ENCODE measurements around the gene DCP1B. TPM values are rescaled to one million over a fixed set of nuclear protein-coding genes. Genes with fewer than 3 reads are reported as not detected.

DCP1B gene
- total RNA-seq, 2 donors from 2014 or later: 9.6 to 10.8 TPM

- no peak overlapping the region for H3K9ac ChIP-seq (ENCODE audit: low read depth in 2 of 2, low read length in 2 of 2)
- no peaks in the 10 kb centered on the region for H3K27me3 ChIP-seq
- H3K36me3 ChIP-seq: no peaks in the 10 kb centered on the region
- no peak for DNase-seq
- no peaks in the 10 kb centered on the region for H3K4me1 ChIP-seq
- no peak overlapping the region for H3K27ac ChIP-seq
- H3K9me3 ChIP-seq: no peaks in the 10 kb centered on the region
- intact Hi-C loops (cut with DNase I): no loop called here
- H3K4me3 ChIP-seq: no peak overlapping the region
- no peak for TF ChIP-seq CTCF (IDR thresholded peaks at IDR 0.05)
Measured at GRCh38 chr12:1904875-1905274, 99.4 kb downstream of the DCP1B start.

GRCh38 chr12:1896964-1897363 lies 107.3 kb downstream of the DCP1B start:
- intact Hi-C loops (cut with DNase I): no loop called here
- no peaks in the 10 kb centered on the region for H3K36me3 ChIP-seq
- TF ChIP-seq CTCF (IDR thresholded peaks at IDR 0.05): no peak

More at GRCh38 chr12:1896964-1897363, 107.3 kb downstream of the DCP1B start:
- DNase-seq: no peak
- Histone ChIP-seq H3K27me3 (no peaks in the 10 kb centered on the region), H3K9ac (ENCODE audit: low read depth in 2 of 2, low read length in 2 of 2) (no peak overlapping the region), H3K27ac (no peak overlapping the region), H3K4me3 (no peak overlapping the region), H3K9me3 (no peaks in the 10 kb centered on the region), H3K4me1 (no peaks in the 10 kb centered on the region)

Other genes starting within 250 kb of the DCP1B start
- gene LRTM2, start 183.9 kb downstream of the DCP1B start, total RNA-seq: not detected
- gene CACNA2D4, start 85.8 kb downstream of the DCP1B start, total RNA-seq: 1 to 10 TPM; 3.3 to 3.7 TPM
- gene CACNA1C, start 48.5 kb upstream of the DCP1B start, total RNA-seq: 10 to 100 TPM in 1 of 2 donors, under 1 TPM in 1; 0.84 to 10.2 TPM